Colonic mucosa (tissue), 4 donors: ENCODE measurements around the gene ELAVL1. TPM values are rescaled to one million over a fixed set of nuclear protein-coding genes. Genes with fewer than 3 reads are reported as not detected.
"Not testable (repeated sequence)": the region's sequence is repeated elsewhere in the genome, so short reads cannot be mapped to it uniquely, and the experiment has no call there.

Experiments used
- DNase-seq: peaks from one replicate; pipeline ENCODE4 v3.0.0-alpha.2; 2020
- H3K27ac ChIP-seq: fragments of 200-600 bp; one replicate; pipeline ENCODE4 v1.8.0; 2021
- H3K27me3 ChIP-seq: fragments of 200-600 bp; one replicate; pipeline ENCODE4 v1.8.0; 2021
- H3K36me3 ChIP-seq: fragments of 200-600 bp; one replicate; pipeline ENCODE4 v1.8.0; 2021
- H3K4me1 ChIP-seq: fragments of 200-600 bp; one replicate; pipeline ENCODE4 v1.8.0; 2021; ENCODE audit warnings: mild to moderate bottlenecking
- H3K4me3 ChIP-seq: fragments of 200-600 bp; one replicate; pipeline ENCODE4 v1.8.0; 2021
- H3K9ac ChIP-seq, 2 donors: one replicate each; pipeline ENCODE4 v1.7.0; 2013; ENCODE audit warnings: control low read depth in 2 of 2, low read depth in 2 of 2, low read length in 2 of 2
- H3K9me3 ChIP-seq: fragments of 200-600 bp; one replicate; pipeline ENCODE4 v1.8.0; 2021
- intact Hi-C: fragments of 100-400 bp; cut with DNase I; formaldehyde crosslinking; loops from one replicate; pipeline ENCODE4 v1.14.1; 2022
- total RNA-seq, 2 donors: library from RNA; stranded (reverse); fragmentation: NEBNext Ultra II Directional in 1 of 2; extraction: Animal tissue kit (Norgen Biotek cat#: 25700) in 1 of 2; gene quantifications; one replicate each; pipeline ENCODE4 v1.2.1, GENCODE V29; 2021
- TF ChIP-seq, protein P1 (sequence below): fragments of 200-600 bp; IDR thresholded peaks from one replicate; pipeline ENCODE4 v1.8.0; 2022; ENCODE audit warnings: antibody characterized with exemption, mild to moderate bottlenecking
- donor health status: healthy.
- donor health status: DM: no; HTN: no; CAD: no.
- donor health status: DM: no; HTN: no; CAD: no.

ELAVL1 gene
- total RNA-seq, 2 donors from 2014 or later, result 65.8 to 116 TPM

DNA sequence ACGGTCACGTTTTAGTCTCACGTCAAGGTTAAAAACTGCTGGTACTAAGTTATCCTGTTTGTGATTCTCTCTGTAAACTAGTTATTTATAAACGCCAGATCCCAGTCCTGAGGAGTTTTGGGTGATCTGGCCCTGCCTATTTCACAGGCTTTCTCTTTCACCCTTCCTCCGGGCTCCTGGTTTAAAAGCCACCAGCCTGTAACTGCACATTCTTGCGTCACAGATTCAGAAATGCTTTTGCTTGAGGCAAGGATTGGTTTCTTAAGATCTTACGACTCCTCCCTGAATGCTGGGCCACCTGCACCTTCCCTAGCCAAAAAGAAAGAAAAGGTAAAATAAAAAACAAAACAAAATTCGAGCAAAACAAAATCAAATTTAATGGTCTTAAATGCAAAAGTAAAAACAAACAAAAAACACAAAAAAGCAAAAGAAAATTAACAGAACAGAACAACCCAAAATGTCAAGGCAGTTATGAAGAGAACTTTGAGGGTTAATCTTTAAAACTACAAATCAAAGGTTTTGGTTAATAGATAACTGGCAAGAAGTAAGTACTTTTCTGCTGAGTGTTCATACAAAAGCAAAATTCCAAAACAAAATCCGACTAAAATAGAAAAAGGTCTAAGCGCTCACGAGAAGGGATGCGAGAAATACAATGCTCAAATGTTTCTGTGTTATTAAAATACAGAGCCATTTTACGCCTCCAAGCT, 43.4 kb downstream of the ELAVL1 start:
- no peak overlapping the region for H3K9ac ChIP-seq
- no peaks in the 10 kb centered on the region for H3K4me1 ChIP-seq
- no peaks in the 10 kb centered on the region for H3K27me3 ChIP-seq
- H3K9me3 ChIP-seq, result no peaks in the 10 kb centered on the region
- no peak for DNase-seq
- peaks cover 8% of the 10 kb centered on the region for H3K36me3 ChIP-seq
- H3K4me3 ChIP-seq, result no peak overlapping the region
- no peak overlapping the region for H3K27ac ChIP-seq
- TF ChIP-seq, protein P1, sequence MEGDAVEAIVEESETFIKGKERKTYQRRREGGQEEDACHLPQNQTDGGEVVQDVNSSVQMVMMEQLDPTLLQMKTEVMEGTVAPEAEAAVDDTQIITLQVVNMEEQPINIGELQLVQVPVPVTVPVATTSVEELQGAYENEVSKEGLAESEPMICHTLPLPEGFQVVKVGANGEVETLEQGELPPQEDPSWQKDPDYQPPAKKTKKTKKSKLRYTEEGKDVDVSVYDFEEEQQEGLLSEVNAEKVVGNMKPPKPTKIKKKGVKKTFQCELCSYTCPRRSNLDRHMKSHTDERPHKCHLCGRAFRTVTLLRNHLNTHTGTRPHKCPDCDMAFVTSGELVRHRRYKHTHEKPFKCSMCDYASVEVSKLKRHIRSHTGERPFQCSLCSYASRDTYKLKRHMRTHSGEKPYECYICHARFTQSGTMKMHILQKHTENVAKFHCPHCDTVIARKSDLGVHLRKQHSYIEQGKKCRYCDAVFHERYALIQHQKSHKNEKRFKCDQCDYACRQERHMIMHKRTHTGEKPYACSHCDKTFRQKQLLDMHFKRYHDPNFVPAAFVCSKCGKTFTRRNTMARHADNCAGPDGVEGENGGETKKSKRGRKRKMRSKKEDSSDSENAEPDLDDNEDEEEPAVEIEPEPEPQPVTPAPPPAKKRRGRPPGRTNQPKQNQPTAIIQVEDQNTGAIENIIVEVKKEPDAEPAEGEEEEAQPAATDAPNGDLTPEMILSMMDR, result no peak
- intact Hi-C loops, result no loop called here

- H3K4me1 ChIP-seq, H3K36me3 ChIP-seq, intact Hi-C loops, H3K9me3 ChIP-seq, H3K9ac ChIP-seq, DNase-seq, H3K4me3 ChIP-seq, H3K27ac ChIP-seq, H3K27me3 ChIP-seq: not testable (repeated sequence)
These were observed 44.4 kb downstream of the ELAVL1 start for GRCh38 chr19:7961082-7961481.

GRCh38 chr19:7959211-7959610, 46.2 kb downstream of the ELAVL1 start:
- Histone ChIP-seq H3K4me3 (no peak overlapping the region), H3K27me3 (no peaks in the 10 kb centered on the region), H3K9me3 (no peaks in the 10 kb centered on the region), H3K9ac (no peak overlapping the region), H3K36me3 (no peaks in the 10 kb centered on the region), H3K4me1 (no peaks in the 10 kb centered on the region), H3K27ac (no peak overlapping the region)
- no peak for DNase-seq
- TF ChIP-seq, protein P1, result no peak
- intact Hi-C loops, result no loop called here

GRCh38 chr19:7955696-7956095, 49.7 kb downstream of the ELAVL1 start:
- no peaks in the 10 kb centered on the region for H3K4me1 ChIP-seq
- no peaks in the 10 kb centered on the region for H3K36me3 ChIP-seq
- H3K4me3 ChIP-seq, result no peak overlapping the region
- no peak overlapping the region for H3K9ac ChIP-seq
- no peaks in the 10 kb centered on the region for H3K27me3 ChIP-seq
- H3K27ac ChIP-seq, result no peak overlapping the region
- DNase-seq, result no peak
- TF ChIP-seq, protein P1, result no peak
- intact Hi-C loops, result no loop called here
- no peaks in the 10 kb centered on the region for H3K9me3 ChIP-seq

DNA sequence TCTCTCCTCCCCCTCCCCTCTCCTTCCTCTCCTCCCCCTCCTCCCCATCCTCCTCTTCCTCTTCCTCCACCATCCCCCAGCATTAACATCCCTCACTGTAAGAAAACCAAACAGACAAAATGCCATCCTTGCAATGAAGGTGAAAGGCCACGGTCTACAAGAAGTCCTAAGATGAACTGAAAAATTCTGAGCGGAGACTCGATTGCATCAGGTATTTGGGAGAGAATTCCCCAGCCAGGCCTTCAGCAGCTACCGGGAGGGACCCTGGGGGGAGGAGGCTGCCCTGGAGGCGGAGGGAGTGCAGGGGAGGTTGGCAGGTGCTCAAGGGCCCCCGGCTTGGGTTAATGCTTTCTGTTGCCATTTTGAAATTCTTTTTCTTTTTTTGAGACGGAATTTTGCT, 51.9 kb downstream of the ELAVL1 start:
- no peak overlapping the region for H3K9ac ChIP-seq
- no peak overlapping the region for H3K4me3 ChIP-seq
- no peaks in the 10 kb centered on the region for H3K27me3 ChIP-seq
- DNase-seq, result no peak
- no peak overlapping the region for H3K27ac ChIP-seq
- no peaks in the 10 kb centered on the region for H3K9me3 ChIP-seq
- TF ChIP-seq, protein P1, result no peak
- intact Hi-C loops, result no loop called here
- H3K4me1 ChIP-seq, result no peaks in the 10 kb centered on the region
- no peaks in the 10 kb centered on the region for H3K36me3 ChIP-seq

DNA sequence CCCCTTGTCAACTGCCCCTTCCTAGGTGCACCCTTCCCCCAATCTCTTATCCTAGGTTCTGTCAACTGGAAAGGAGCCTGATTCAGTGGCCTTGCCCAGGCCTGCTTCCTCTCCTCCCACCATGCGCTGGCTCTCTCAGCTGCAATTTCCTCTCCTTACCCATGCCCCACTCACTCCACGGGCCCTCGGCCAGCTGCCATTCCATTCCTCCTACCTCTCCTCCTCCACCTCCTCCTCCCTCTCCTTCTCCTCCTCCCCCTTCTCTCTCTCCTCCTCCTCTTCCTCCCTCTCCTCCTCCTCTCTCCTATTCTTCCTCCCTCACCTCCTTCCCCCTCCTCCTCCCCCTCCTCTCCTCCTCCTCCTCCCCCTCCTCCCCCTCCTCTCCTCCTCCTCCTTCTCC, 52.4 kb downstream of the ELAVL1 start:
- DNase-seq, result no peak
- H3K36me3 ChIP-seq, result no peaks in the 10 kb centered on the region
- TF ChIP-seq, protein P1, result no peak
- no peaks in the 10 kb centered on the region for H3K9me3 ChIP-seq
- H3K9ac ChIP-seq, result no peak overlapping the region
- no peak overlapping the region for H3K4me3 ChIP-seq
- no peaks in the 10 kb centered on the region for H3K27me3 ChIP-seq
- H3K27ac ChIP-seq, result no peak overlapping the region
- H3K4me1 ChIP-seq, result no peaks in the 10 kb centered on the region
- intact Hi-C loops, result no loop called here
